HG03066 (cell line): ENCODE results near the gene PDE6H.

Experiments
- ATAC-seq: cut with Tn5 transposase; IDR thresholded peaks from one replicate; pipeline ENCODE4 v1.9.1; 2021; ENCODE audit warnings: low read depth; ENCODE audit not compliant: unreplicated experiment

Gene PDE6H

DNA sequence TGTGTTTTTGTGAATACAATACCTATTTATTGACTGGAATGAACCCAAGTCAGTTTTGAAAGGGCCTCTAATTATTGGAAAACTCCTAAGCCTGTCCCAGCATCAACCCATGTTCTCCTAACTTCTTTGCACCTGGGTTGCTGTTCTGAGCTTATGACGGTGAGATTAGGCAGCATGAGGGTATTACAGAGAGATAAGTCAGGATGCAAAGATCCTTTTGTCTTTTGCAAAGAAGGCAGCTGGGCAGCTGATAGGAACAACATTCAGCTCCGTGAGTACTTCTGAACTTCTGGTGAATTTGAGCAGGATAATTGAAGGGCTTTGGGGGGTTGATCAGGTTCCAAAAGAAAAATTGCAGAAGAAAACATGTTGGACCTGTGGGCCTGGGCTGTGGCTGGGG lies at the start of gene PDE6H:
TSS of gene PDE6H (plus strand) at position 227 of the 400 bp plus-strand sequence. CDS start 4,971 bp downstream, outside the sequence.
- no peak for ATAC-seq

GRCh38 chr12:14923944-14924343 lies 48.9 kb upstream of the PDE6H start:
- no peak for ATAC-seq

DNA sequence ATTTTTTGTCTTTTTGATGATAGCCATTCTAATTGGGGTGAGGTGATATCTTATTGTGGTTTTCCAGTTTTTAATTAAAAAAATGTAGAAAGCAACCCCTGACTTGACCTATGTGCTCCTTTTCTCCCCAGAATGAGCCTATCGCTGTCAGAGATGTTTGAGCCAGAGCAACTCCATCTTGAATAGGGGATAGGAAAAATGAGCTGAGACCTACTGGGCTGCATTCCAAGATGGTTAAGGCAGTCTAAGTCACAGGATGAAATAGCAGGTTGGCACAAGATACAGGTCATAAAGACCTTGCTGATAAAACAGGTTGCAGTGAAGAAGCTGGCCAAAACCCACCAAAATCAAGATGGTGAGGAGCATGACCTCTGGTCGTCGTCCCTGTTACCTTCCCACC lies 48.3 kb upstream of the PDE6H start:
- no peak for ATAC-seq

DNA sequence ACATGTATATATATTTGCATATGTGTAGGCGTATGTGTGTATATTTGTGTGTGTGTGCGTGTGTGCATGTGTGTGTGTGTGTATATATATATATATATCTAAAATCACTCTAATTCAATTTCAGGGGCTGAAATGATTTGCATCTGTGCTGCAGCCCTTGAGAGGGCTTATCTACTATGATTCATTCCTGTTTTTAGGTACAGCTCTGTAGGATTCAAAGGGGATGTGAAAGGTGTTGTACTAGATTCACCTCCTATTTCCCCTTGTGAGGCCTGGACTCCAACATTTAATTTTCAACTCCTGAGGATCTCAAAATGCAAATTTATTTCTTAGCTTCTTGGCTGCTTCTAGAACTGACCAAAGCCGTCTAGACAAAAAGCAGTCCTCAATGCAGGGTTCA lies 45.6 kb upstream of the PDE6H start:
- no peak for ATAC-seq

GRCh38 chr12:14928931-14929330 lies 43.9 kb upstream of the PDE6H start:
- ATAC-seq, result no peak

- ATAC-seq, result no peak
These were observed 42.5 kb upstream of the PDE6H start for GRCh38 chr12:14930299-14930698.

- no peak for ATAC-seq
These were observed 41.5 kb upstream of the PDE6H start for GRCh38 chr12:14931359-14931758.

- no peak for ATAC-seq
These were observed 40.9 kb upstream of the PDE6H start for GRCh38 chr12:14931791-14932560.

GRCh38 chr12:14934511-14934910 lies 38.3 kb upstream of the PDE6H start:
- no peak for ATAC-seq

DNA sequence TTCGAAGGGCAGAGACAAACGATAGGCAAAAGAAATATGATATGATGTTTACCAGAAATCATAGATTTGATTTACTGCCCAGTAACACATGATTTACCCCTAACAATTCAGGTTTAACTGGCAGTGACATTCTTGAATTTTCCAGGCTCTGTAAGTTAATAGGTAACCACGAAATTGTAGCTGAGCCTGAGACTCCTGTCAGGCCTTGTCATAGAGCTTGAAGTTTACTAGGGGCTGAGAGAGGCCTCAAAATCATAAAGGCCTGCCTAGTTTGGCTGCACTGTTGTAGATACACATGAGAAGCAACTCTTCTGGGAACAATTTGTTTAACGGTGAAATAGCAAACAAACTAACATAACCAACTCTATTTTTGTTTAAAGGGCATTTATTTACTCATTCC lies 37.8 kb upstream of the PDE6H start:
- no peak for ATAC-seq

DNA sequence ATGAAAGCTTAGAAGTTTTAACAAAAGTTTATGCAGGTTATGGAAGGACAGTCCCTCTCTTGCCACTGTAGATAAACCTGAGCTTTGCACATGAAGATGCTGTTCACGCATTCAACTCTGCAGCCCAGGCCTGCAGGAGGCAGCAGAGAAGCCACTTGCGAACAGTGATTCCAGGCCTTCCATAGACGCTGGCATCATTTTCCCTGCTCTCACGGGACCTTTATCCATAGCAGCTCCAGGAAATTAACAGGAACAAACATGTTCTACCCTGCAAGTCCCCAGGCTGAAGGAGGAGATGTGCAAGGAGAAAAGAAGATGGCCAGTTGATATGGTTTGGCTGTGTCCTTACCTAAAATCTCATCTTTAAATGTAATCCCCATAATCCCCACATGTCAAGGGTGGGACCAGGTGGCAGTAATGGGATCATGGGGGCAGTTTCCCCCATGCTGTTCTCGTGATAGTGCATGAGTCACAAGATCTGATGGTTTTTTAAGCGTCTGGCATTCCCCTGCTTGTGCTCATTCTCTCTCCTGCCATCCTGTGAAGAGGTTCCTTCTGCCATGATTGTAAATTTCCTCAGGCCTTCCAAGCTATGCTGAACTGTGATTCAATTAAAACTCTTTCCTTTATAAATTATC lies 36.5 kb upstream of the PDE6H start:
- no peak for ATAC-seq

DNA sequence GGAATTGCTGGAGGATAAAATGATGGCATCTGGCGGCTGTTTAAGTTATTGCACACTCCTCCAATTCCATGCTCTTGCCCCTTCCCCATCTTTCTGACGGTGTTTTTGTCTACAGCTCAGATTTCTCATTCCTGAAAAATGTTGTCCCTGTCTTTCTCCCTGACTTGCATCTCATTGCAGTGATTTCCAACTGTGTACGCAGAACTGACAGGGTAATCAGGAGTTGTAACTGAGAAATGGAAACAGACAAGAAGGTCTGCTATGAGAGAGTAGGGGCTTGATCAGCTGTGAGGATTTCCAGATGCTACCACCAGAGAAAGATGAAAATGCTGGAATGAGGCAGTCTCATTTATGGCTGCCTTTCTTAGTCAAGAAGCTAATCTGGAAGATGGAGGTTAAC lies 35.8 kb upstream of the PDE6H start:
- ATAC-seq, result no peak

DNA sequence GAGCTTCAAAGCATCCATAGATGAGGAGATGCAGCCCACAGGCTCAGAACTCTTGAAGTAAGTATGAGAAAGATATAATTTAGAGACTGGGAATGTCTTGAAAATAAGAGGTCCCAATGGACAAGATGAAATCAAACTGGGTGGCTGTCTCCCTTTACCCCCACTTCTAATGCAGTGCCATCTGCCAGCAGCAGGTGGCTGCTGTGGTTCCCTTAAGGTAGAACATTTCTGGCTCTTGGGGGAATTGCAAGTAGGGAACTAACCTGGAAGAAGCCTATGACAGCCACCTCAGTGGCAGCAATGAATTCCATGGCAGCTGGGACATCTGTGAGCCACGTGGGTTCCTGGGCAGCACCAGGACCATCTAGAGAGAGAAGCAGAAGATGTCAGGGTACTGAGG lies 35.2 kb upstream of the PDE6H start:
- ATAC-seq, result no peak

GRCh38 chr12:14938301-14938700 lies 34.5 kb upstream of the PDE6H start, which contains the start of gene ERP27:
ERP27 (minus strand) TSS chr12:14938537; CDS start chr12:14938508, 29 bp downstream.
- no peak for ATAC-seq

- no peak for ATAC-seq
These were observed 31.5 kb upstream of the PDE6H start for GRCh38 chr12:14941369-14941768.

- ATAC-seq, result no peak
These were observed 30.5 kb upstream of the PDE6H start for GRCh38 chr12:14942196-14942931.

DNA sequence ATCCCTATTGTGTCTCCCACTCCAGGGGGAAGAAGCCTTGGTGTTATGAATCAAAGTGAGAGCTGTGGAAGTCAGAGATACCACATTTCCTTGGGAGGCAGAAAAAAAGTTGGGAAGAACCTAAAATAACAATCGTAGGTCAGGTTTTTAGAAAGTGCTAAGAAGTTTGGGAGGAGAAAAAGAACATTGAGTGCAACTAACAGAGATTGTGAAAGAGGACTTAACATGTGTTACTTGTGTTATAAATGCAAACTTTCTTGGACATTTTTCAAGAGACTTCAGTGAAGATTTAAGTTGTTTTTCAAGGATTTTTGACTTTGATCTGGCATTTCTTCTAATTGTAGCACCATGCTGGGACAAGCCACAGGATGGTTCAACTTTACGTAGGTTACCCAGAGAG lies 26.7 kb upstream of the PDE6H start:
- no peak for ATAC-seq

GRCh38 chr12:14946861-14947260 lies 26.0 kb upstream of the PDE6H start:
- no peak for ATAC-seq

DNA sequence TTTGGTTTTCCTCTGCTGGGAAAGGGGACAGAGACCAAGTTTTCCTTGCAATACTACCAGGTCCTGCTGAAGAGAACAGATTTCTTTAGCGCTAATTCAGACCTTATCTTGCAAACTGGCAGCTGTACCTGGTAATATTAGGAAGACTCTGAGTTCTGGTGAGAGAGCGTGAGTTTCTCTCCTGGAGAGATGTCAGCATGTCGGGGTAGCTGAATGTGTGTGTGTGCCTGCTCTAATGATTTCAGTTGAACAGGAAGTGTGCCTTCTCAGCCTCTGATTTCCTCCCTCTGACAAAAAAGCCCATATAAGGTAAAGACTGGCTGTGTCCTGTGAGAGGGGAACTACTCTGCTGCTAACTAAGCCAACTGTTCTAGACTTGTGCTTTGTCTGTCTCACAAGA lies 24.2 kb upstream of the PDE6H start:
- peak; percentile 95 for ATAC-seq

DNA sequence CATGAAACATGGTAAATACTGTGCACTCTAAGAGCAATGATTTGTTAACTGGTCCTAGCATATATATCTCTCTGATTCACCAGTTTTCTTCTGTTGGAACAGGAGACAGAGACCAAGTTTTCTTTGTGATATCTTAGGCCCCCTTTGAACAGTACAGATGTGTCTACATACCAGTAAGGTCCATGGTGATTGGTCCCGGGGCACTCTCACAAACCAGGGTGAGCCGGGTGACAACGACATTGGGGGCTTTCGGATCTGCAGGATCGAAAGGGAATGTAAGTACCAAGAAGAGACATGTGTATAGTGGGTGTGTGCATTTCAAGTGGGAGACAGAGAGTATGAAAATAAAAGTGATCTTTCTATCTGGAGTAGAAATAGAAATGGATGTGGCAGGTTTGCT lies 23.2 kb upstream of the PDE6H start:
- no peak for ATAC-seq

DNA sequence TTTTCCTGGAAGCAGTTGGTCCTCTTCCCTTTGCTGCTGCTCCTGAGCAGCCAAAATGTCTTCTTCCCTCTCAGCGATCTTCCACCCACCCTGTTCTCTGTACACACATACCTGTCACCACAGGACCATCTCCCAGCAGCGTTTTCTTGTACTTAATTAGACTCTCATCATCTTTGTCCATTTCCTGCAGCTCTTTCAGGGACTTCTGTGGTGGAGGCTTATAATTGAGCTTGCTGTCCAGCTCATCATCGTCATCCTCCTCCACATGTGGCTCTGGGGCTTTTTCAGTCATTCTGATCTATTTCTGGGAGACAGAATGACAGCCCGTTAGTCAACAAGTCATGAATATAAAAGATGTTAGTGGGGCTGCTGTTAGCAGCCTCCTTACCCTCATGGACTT lies 22.4 kb upstream of the PDE6H start:
- no peak for ATAC-seq
